GM19468 (cell line): ENCODE measurements around the gene ZC3HAV1L.
"Not testable (repeated sequence)": the region's sequence is repeated elsewhere in the genome, so short reads cannot be mapped to it uniquely, and the experiment has no call there.

Source experiments
- ATAC-seq: cut with Tn5 transposase; IDR thresholded peaks from one replicate; pipeline ENCODE4 v1.9.1; 2021; ENCODE audit warnings: mild to moderate bottlenecking, moderate library complexity, moderate number of reproducible peaks; ENCODE audit not compliant: unreplicated experiment; ENCODE audit errors: extremely low read depth

The ZC3HAV1L gene

GRCh38 chr7:139023076-139023475 is 12.8 kb downstream of the ZC3HAV1L start:
- no peak for ATAC-seq

GRCh38 chr7:139022286-139022685 is 13.6 kb downstream of the ZC3HAV1L start:
- ATAC-seq, result no peak

GRCh38 chr7:139018910-139019309 is 16.9 kb downstream of the ZC3HAV1L start:
- ATAC-seq, result no peak

- ATAC-seq, result no peak
These were observed 18.8 kb downstream of the ZC3HAV1L start for GRCh38 chr7:139016931-139017511.

- no peak for ATAC-seq
These were observed 24.5 kb downstream of the ZC3HAV1L start for GRCh38 chr7:139011373-139011772.

GRCh38 chr7:139004321-139005090 is 31.3 kb downstream of the ZC3HAV1L start:
- no peak for ATAC-seq

- no peak for ATAC-seq
These were observed 36.4 kb downstream of the ZC3HAV1L start for GRCh38 chr7:138999414-138999813.

GRCh38 chr7:138992052-138992531 is 43.8 kb downstream of the ZC3HAV1L start:
- no peak for ATAC-seq

GRCh38 chr7:138987686-138988085 is 48.2 kb downstream of the ZC3HAV1L start:
- no peak for ATAC-seq

- ATAC-seq, result no peak
These were observed 53.6 kb downstream of the ZC3HAV1L start for GRCh38 chr7:138982204-138982623.

GRCh38 chr7:138981332-138982203 is 54.3 kb downstream of the ZC3HAV1L start, which contains the start of gene KIAA1549:
Gene KIAA1549 (minus strand): TSS chr7:138981389. CDS start chr7:138981269, 120 bp downstream.
- peak; percentile 50 for ATAC-seq

GRCh38 chr7:138980563-138981291 is 55.1 kb downstream of the ZC3HAV1L start:
- no peak for ATAC-seq

- no peak for ATAC-seq
These were observed 55.8 kb downstream of the ZC3HAV1L start for GRCh38 chr7:138979988-138980562.

GRCh38 chr7:138979226-138979979 is 56.4 kb downstream of the ZC3HAV1L start:
- no peak for ATAC-seq

- no peak for ATAC-seq
These were observed 57.2 kb downstream of the ZC3HAV1L start for GRCh38 chr7:138978541-138979184.

- not testable (repeated sequence) for ATAC-seq
These were observed 59.7 kb downstream of the ZC3HAV1L start for GRCh38 chr7:138976161-138976560.
